Suprapubic skin (tissue), 4 donors: Measurements from ENCODE around the gene TRPM7.

Source experiments
- POLR2A ChIP-seq, 2 donors: fragments of 450-650 bp; IDR thresholded peaks; one replicate each; pipeline ENCODE4 v1.6.1; 2017; ENCODE audit warnings: antibody characterized with exemption in 2 of 2, mild to moderate bottlenecking in 2 of 2, moderate library complexity in 2 of 2
- POLR2AphosphoS5 ChIP-seq, 3 donors: sonication (generic); formaldehyde crosslinking; IDR thresholded peaks; one replicate each; pipeline ENCODE4 v1.6.1; 2017; ENCODE audit warnings: antibody characterized with exemption in 3 of 3
- TF ChIP-seq, protein P1 (sequence below), 2 donors: fragments of 200-600 bp in 1 of 2; fragments of 450-650 bp in 1 of 2; sonication (generic) in 1 of 2; IDR thresholded peaks; one replicate each; pipeline ENCODE4 v1.5.1; 2016 to 2019; ENCODE audit warnings: antibody characterized with exemption in 2 of 2, mild to moderate bottlenecking in 1 of 2, moderate library complexity in 1 of 2

DNA sequence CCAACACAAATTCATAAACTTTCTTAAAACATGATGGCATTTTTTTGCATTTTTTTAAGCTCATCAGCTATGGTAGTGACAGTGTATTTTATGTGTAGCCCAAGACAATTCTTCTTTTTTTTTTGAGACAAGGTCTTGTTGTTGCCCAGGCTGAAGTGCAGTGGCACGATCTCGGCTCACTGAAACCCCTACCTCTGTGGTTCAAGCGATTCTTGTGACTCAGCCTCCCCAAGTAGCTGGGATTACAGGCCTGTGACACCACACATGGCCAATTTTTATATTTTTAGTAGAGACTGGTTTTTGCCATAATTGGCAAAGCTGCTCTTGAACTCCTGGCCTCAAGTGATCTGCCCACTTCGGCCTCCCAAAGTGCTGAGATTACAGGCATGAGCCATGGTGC is 122.8 kb downstream of the TRPM7 start:
- TF ChIP-seq, protein P1, sequence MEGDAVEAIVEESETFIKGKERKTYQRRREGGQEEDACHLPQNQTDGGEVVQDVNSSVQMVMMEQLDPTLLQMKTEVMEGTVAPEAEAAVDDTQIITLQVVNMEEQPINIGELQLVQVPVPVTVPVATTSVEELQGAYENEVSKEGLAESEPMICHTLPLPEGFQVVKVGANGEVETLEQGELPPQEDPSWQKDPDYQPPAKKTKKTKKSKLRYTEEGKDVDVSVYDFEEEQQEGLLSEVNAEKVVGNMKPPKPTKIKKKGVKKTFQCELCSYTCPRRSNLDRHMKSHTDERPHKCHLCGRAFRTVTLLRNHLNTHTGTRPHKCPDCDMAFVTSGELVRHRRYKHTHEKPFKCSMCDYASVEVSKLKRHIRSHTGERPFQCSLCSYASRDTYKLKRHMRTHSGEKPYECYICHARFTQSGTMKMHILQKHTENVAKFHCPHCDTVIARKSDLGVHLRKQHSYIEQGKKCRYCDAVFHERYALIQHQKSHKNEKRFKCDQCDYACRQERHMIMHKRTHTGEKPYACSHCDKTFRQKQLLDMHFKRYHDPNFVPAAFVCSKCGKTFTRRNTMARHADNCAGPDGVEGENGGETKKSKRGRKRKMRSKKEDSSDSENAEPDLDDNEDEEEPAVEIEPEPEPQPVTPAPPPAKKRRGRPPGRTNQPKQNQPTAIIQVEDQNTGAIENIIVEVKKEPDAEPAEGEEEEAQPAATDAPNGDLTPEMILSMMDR (IDR thresholded peaks at IDR 0.05): no peak
- no peak for TF ChIP-seq POLR2A (IDR thresholded peaks at IDR 0.05)
- TF ChIP-seq POLR2AphosphoS5 (IDR thresholded peaks at IDR 0.05): no peak
